HUES48 (cell line): ENCODE data around the gene TTC16.

Experiments
- H3K27ac ChIP-seq: one replicate; pipeline ENCODE4 v1.7.0; 2013; ENCODE audit warnings: low read depth, low read length, inconsistent platforms
- H3K27me3 ChIP-seq: 2 replicates; pipeline ENCODE4 v1.6.1; 2013; ENCODE audit warnings: mild to moderate bottlenecking, low read length; ENCODE audit not compliant: control insufficient read depth, insufficient read depth
- H3K36me3 ChIP-seq: 2 replicates; pipeline ENCODE4 v1.6.1; 2013; ENCODE audit warnings: low read length; ENCODE audit not compliant: control insufficient read depth, insufficient read depth
- H3K4me1 ChIP-seq: 2 replicates; pipeline ENCODE4 v1.6.1; 2013; ENCODE audit warnings: mild to moderate bottlenecking, low read length; ENCODE audit not compliant: control insufficient read depth, insufficient read depth
- H3K4me3 ChIP-seq: 2 replicates; pipeline ENCODE4 v1.5.1; 2013; ENCODE audit warnings: mild to moderate bottlenecking, low read depth, low read length
- H3K9ac ChIP-seq: 2 replicates; pipeline ENCODE4 v1.6.1; 2013; ENCODE audit warnings: mild to moderate bottlenecking, low read depth, low read length, moderate library complexity
- H3K9me3 ChIP-seq: 2 replicates; pipeline ENCODE4 v1.6.1; 2013; ENCODE audit warnings: low read length; ENCODE audit not compliant: control insufficient read depth, insufficient read depth

TTC16 gene

GRCh38 chr9:127758843-127759242 is 43.0 kb downstream of the TTC16 start:
- H3K27me3 ChIP-seq = peaks cover 13% of the 10 kb centered on the region
- H3K4me3 ChIP-seq = no peak overlapping the region
- no peak overlapping the region for H3K9ac ChIP-seq
- H3K36me3 ChIP-seq = no peaks in the 10 kb centered on the region
- H3K27ac ChIP-seq = no peak overlapping the region
- peaks cover 15% of the 10 kb centered on the region for H3K4me1 ChIP-seq
- H3K9me3 ChIP-seq = no peaks in the 10 kb centered on the region

- Histone ChIP-seq H3K27ac (no peak overlapping the region), H3K9ac (no peak overlapping the region), H3K9me3 (no peaks in the 10 kb centered on the region), H3K27me3 (peaks cover 5% of the 10 kb centered on the region; the same call in 1 of the 2 replicates), H3K4me1 (peaks cover 16% of the 10 kb centered on the region), H3K36me3 (no peaks in the 10 kb centered on the region), H3K4me3 (no peak overlapping the region)
Measured at GRCh38 chr9:127761061-127761460, 45.2 kb downstream of the TTC16 start.

- Histone ChIP-seq H3K27me3 (peaks cover under 1% of the 10 kb centered on the region; the same call in 1 of the 2 replicates), H3K4me3 (no peak overlapping the region), H3K9me3 (no peaks in the 10 kb centered on the region), H3K27ac (no peak overlapping the region), H3K9ac (no peak overlapping the region), H3K4me1 (peaks cover 16% of the 10 kb centered on the region), H3K36me3 (no peaks in the 10 kb centered on the region)
Measured at GRCh38 chr9:127761491-127761956, 45.6 kb downstream of the TTC16 start.

- no peak overlapping the region for H3K27ac ChIP-seq
- no peaks in the 10 kb centered on the region for H3K27me3 ChIP-seq
- no peaks in the 10 kb centered on the region for H3K36me3 ChIP-seq
- H3K4me1 ChIP-seq = peaks cover 16% of the 10 kb centered on the region
- no peaks in the 10 kb centered on the region for H3K9me3 ChIP-seq
- H3K9ac ChIP-seq = no peak overlapping the region
- no peak overlapping the region for H3K4me3 ChIP-seq
Measured at GRCh38 chr9:127762111-127762676, 46.3 kb downstream of the TTC16 start.

- Histone ChIP-seq H3K27ac (no peak overlapping the region), H3K4me1 (peaks cover 19% of the 10 kb centered on the region), H3K36me3 (no peaks in the 10 kb centered on the region), H3K27me3 (no peaks in the 10 kb centered on the region), H3K9ac (no peak overlapping the region), H3K4me3 (no peak overlapping the region), H3K9me3 (no peaks in the 10 kb centered on the region)
Measured at GRCh38 chr9:127763918-127764384, 48.1 kb downstream of the TTC16 start.

- Histone ChIP-seq H3K9ac (no peak overlapping the region), H3K27ac (no peak overlapping the region), H3K27me3 (no peaks in the 10 kb centered on the region), H3K36me3 (no peaks in the 10 kb centered on the region), H3K4me3 (no peak overlapping the region), H3K9me3 (no peaks in the 10 kb centered on the region), H3K4me1 (peaks cover 27% of the 10 kb centered on the region)
Measured at GRCh38 chr9:127765418-127765817, 49.5 kb downstream of the TTC16 start.

GRCh38 chr9:127767410-127767809 is 51.5 kb downstream of the TTC16 start:
- Histone ChIP-seq H3K4me1 (peaks cover 25% of the 10 kb centered on the region), H3K9me3 (no peaks in the 10 kb centered on the region), H3K27me3 (no peaks in the 10 kb centered on the region), H3K36me3 (no peaks in the 10 kb centered on the region), H3K9ac (peak overlapping the region; percentile 31; the same call in 1 of the 2 replicates), H3K27ac (no peak overlapping the region), H3K4me3 (no peak overlapping the region)

GRCh38 chr9:127767909-127768331 is 52.0 kb downstream of the TTC16 start:
- H3K4me3 ChIP-seq = no peak overlapping the region
- H3K9me3 ChIP-seq = no peaks in the 10 kb centered on the region
- H3K27me3 ChIP-seq = no peaks in the 10 kb centered on the region
- H3K27ac ChIP-seq = peak overlapping the region; percentile 5
- no peak overlapping the region; the same call in 1 of the 2 replicates for H3K9ac ChIP-seq
- no peaks in the 10 kb centered on the region for H3K36me3 ChIP-seq
- peaks cover 23% of the 10 kb centered on the region for H3K4me1 ChIP-seq

- no peak overlapping the region for H3K9ac ChIP-seq
- H3K4me3 ChIP-seq = no peak overlapping the region
- no peaks in the 10 kb centered on the region for H3K36me3 ChIP-seq
- H3K9me3 ChIP-seq = no peaks in the 10 kb centered on the region
- peaks cover 21% of the 10 kb centered on the region for H3K4me1 ChIP-seq
- H3K27me3 ChIP-seq = no peaks in the 10 kb centered on the region
- H3K27ac ChIP-seq = no peak overlapping the region
Measured at GRCh38 chr9:127768698-127769097, 52.8 kb downstream of the TTC16 start.

- Histone ChIP-seq H3K4me3 (no peak overlapping the region), H3K27ac (no peak overlapping the region), H3K27me3 (no peaks in the 10 kb centered on the region), H3K4me1 (peaks cover 18% of the 10 kb centered on the region), H3K9me3 (no peaks in the 10 kb centered on the region), H3K36me3 (no peaks in the 10 kb centered on the region), H3K9ac (no peak overlapping the region)
Measured at GRCh38 chr9:127769101-127769500, 53.2 kb downstream of the TTC16 start.

GRCh38 chr9:127769929-127770582 is 54.2 kb downstream of the TTC16 start:
- no peak overlapping the region for H3K27ac ChIP-seq
- 0 out of 2 replicates have a peak overlapping the region, but pooled peaks have one; percentile 66 for H3K4me3 ChIP-seq
- H3K27me3 ChIP-seq = no peaks in the 10 kb centered on the region
- H3K9ac ChIP-seq = no peak overlapping the region
- peaks cover 18% of the 10 kb centered on the region for H3K4me1 ChIP-seq
- no peaks in the 10 kb centered on the region for H3K36me3 ChIP-seq
- H3K9me3 ChIP-seq = no peaks in the 10 kb centered on the region
